Hepatocyte (in vitro differentiated cells): Measurements from ENCODE around the gene SOX6. TPM values are rescaled to one million over a fixed set of nuclear protein-coding genes. Genes with fewer than 3 reads are reported as not detected.
A peak's percentile ranks its signal among the peaks of the same experiment; 100 is the strongest.

Experiments used
- DNase-seq: peaks from one replicate; pipeline ENCODE4 v3.0.0-alpha.2; 2016; ENCODE audit warnings: low spot score
- H2AFZ ChIP-seq: fragments of 200-600 bp; sonication (generic); 2 replicates; pipeline ENCODE4 v1.6.0; 2016; ENCODE audit warnings: antibody characterized with exemption, mild to moderate bottlenecking
- H3K27ac ChIP-seq: fragments of 200-600 bp; sonication (generic); 2 replicates; pipeline ENCODE4 v1.5.1; 2016; ENCODE audit warnings: mild to moderate bottlenecking
- H3K27me3 ChIP-seq: fragments of 200-600 bp; sonication (generic); 2 replicates; pipeline ENCODE4 v1.6.1; 2016
- H3K36me3 ChIP-seq: fragments of 200-600 bp; sonication (generic); replicated peaks from 2 replicates; pipeline ENCODE4 v1.5.1; 2016; ENCODE audit warnings: low read depth; ENCODE audit not compliant: insufficient read depth
- H3K4me1 ChIP-seq: fragments of 200-600 bp; sonication (generic); 2 replicates; pipeline ENCODE4 v1.5.1; 2016; ENCODE audit warnings: mild to moderate bottlenecking, moderate library complexity; ENCODE audit not compliant: insufficient read depth
- H3K4me2 ChIP-seq: fragments of 200-600 bp; sonication (generic); 2 replicates; pipeline ENCODE4 v1.6.0; 2016
- H3K4me3 ChIP-seq: fragments of 200-600 bp; sonication (generic); 2 replicates; pipeline ENCODE4 v1.5.1; 2016; ENCODE audit warnings: mild to moderate bottlenecking
- H3K79me2 ChIP-seq: fragments of 200-600 bp; sonication (generic); 2 replicates; pipeline ENCODE4 v1.6.0; 2017; ENCODE audit warnings: mild to moderate bottlenecking
- H3K9me2 ChIP-seq: fragments of 200-600 bp; sonication (generic); replicated peaks from 2 replicates; pipeline ENCODE4 v1.6.0; 2017; ENCODE audit warnings: mild to moderate bottlenecking; ENCODE audit not compliant: insufficient read depth
- H3K9me3 ChIP-seq: fragments of 200-600 bp; sonication (generic); 2 replicates; pipeline ENCODE4 v1.5.1; 2016; ENCODE audit warnings: low read depth, mild to moderate bottlenecking
- H4K20me1 ChIP-seq: fragments of 200-600 bp; sonication (generic); 2 replicates; pipeline ENCODE4 v1.6.0; 2016; ENCODE audit warnings: mild to moderate bottlenecking; ENCODE audit not compliant: insufficient read depth, poor library complexity, severe bottlenecking
- EZH2 ChIP-seq: fragments of 200-600 bp; sonication (generic); IDR thresholded peaks from 2 replicates; pipeline ENCODE4 v1.6.1; 2016; ENCODE audit warnings: antibody characterized with exemption, mild to moderate bottlenecking, borderline replicate concordance
- EZH2phosphoT487 ChIP-seq: fragments of 200-600 bp; sonication (generic); IDR thresholded peaks from one replicate; pipeline ENCODE4 v1.6.1; 2018; ENCODE audit warnings: antibody characterized with exemption, mild to moderate bottlenecking, low read depth, moderate library complexity; ENCODE audit not compliant: unreplicated experiment, severe bottlenecking
- WGBS: methylation state at CpG from one replicate; pipeline ENCODE4 v1.1.6; 2016; ENCODE audit warnings: low lambda C conversion rate; ENCODE audit errors: missing lambda C conversion rate; 5-methylcytosine and 5-hydroxymethylcytosine counted together
- polyA plus RNA-seq: library from polyadenylated mRNA; unstranded; fragments of >200 nt; fragmentation: Nextera tagmentation; extraction: Ambion mirVana; gene quantifications from 2 replicates; pipeline ENCODE4 v1.2.1, GENCODE V29; 2016
- total RNA-seq: library from RNA; depleted of rRNA; stranded (reverse); fragments of >200 nt; gene quantifications from 2 replicates; pipeline ENCODE4 v1.2.3, GENCODE V29; 2014
- TF ChIP-seq, protein P1 (sequence below): fragments of 200-600 bp; sonication (generic); IDR thresholded peaks from 2 replicates; pipeline ENCODE4 v1.5.1; 2016; ENCODE audit warnings: antibody characterized with exemption, mild to moderate bottlenecking; ENCODE audit not compliant: poor library complexity

Gene SOX6
- total and polyA plus RNA-seq, 2 experiments from 2014 or later, result 23.2 to 75.7 TPM

DNA sequence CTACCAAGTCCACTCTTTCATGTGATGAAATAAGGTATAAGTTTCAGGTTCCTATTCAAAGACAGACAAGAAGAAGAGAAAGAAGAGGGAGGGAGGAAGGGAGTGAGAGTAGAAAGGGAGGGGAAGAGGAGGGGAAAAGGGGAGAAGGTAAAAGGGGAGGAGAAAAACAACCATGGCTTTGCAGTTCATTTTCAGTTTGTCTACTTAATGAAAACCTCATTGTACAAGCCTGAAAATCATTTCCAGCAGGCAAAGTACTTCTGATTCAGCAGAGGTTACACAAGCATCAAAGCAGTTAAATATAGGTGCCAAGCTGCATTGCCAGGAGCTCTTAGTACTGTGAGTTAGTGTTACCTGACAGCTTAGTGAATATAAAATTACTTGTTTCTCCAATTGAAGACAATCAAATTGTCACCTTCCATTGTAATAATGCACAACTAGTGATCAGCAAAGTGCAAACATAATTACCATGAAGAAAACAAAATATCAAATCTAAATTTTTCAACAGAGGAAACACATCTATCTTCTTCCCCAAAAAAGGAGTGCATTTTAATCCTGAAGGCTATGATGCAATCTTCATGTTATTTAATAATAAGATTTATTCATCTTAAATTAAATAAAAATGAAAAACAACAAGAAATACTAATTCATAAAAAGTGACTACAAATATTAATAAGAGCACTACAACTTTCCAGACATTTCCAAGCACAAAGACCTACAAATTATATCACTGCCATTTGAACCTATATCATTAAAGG lies 8.2 kb downstream of the SOX6 start:
- Histone ChIP-seq H3K27me3 (no peaks in the 10 kb centered on the region), H3K9me3 (no peaks in the 10 kb centered on the region), H3K79me2 (peaks cover 74% of the 10 kb centered on the region), H3K4me3 (no peak overlapping the region), H3K9me2 (no peaks in the 10 kb centered on the region), H3K36me3 (no peaks in the 10 kb centered on the region), H4K20me1 (no peaks in the 10 kb centered on the region), H3K27ac (peak overlapping the region; percentile 73), H3K4me2 (no peak overlapping the region), H2AFZ (no peak overlapping the region), H3K4me1 (peaks cover 13% of the 10 kb centered on the region)
- no peak for TF ChIP-seq EZH2
- no peak for TF ChIP-seq EZH2phosphoT487
- TF ChIP-seq, protein P1, sequence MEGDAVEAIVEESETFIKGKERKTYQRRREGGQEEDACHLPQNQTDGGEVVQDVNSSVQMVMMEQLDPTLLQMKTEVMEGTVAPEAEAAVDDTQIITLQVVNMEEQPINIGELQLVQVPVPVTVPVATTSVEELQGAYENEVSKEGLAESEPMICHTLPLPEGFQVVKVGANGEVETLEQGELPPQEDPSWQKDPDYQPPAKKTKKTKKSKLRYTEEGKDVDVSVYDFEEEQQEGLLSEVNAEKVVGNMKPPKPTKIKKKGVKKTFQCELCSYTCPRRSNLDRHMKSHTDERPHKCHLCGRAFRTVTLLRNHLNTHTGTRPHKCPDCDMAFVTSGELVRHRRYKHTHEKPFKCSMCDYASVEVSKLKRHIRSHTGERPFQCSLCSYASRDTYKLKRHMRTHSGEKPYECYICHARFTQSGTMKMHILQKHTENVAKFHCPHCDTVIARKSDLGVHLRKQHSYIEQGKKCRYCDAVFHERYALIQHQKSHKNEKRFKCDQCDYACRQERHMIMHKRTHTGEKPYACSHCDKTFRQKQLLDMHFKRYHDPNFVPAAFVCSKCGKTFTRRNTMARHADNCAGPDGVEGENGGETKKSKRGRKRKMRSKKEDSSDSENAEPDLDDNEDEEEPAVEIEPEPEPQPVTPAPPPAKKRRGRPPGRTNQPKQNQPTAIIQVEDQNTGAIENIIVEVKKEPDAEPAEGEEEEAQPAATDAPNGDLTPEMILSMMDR, result no peak
- DNase-seq, result no peak

DNA sequence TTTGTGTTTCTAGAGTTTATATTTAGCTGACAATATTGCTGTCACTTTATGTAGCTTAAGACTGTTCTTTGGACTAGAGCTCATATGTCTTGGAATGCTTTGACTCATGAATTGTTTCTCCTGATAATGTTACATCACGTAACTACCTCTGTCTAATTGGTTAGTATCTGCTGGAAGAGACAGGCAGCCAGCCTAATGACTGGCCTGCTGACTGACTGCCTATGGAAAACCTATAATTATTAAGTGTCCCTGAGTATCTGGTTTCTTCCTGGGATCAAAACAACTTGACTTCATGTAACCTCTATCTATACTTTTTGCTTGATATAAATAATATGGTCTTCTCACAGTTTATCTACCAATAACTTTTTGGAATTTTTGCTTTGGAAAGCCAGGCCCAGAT lies 9.4 kb downstream of the SOX6 start:
- peak; percentile 39 for DNase-seq
- Histone ChIP-seq H3K79me2 (peaks cover 75% of the 10 kb centered on the region), H3K4me3 (no peak overlapping the region), H4K20me1 (no peaks in the 10 kb centered on the region), H3K9me3 (no peaks in the 10 kb centered on the region), H3K27ac (peak overlapping the region; percentile 75), H3K4me2 (no peak overlapping the region), H3K27me3 (no peaks in the 10 kb centered on the region), H3K4me1 (peaks cover 8% of the 10 kb centered on the region), H2AFZ (no peak overlapping the region), H3K9me2 (no peaks in the 10 kb centered on the region), H3K36me3 (no peaks in the 10 kb centered on the region)
- WGBS, result 45% methylated on average over 1 of the region's 1 CpG
- no peak for TF ChIP-seq EZH2
- TF ChIP-seq, protein P1, result no peak
- TF ChIP-seq EZH2phosphoT487, result no peak

DNA sequence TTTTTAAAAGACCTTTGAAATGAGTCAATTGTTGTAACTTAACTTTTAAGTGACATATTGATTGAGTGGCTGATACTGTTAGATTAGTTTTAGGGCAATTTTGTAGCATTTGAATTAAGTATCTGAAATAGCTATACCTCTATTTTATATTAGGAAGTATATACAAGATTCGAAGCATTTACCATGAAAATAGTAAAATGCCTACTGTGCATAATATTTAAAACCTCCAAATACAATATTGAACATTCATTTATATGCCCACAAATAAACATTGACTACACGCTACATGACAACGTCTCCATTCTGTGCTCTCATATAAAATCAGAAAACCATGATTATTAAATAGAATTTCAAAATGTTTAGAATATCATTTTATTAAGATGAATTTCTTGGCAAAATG lies 14.5 kb downstream of the SOX6 start:
- H3K36me3 ChIP-seq, result no peaks in the 10 kb centered on the region
- H3K9me3 ChIP-seq, result no peaks in the 10 kb centered on the region
- H3K79me2 ChIP-seq, result peaks cover 49% of the 10 kb centered on the region
- no peaks in the 10 kb centered on the region for H3K27me3 ChIP-seq
- H3K4me2 ChIP-seq, result no peak overlapping the region
- no peak overlapping the region for H3K27ac ChIP-seq
- H2AFZ ChIP-seq, result no peak overlapping the region
- no peaks in the 10 kb centered on the region for H3K9me2 ChIP-seq
- peaks cover 10% of the 10 kb centered on the region for H3K4me1 ChIP-seq
- no peaks in the 10 kb centered on the region for H4K20me1 ChIP-seq
- no peak overlapping the region for H3K4me3 ChIP-seq
- TF ChIP-seq, protein P1, result no peak
- TF ChIP-seq EZH2, result no peak
- TF ChIP-seq EZH2phosphoT487, result no peak
- DNase-seq, result no peak
- WGBS, result 90% methylated on average over 3 of the region's 3 CpGs
